NB4 (cell line): ENCODE data around the gene GTF2F1.

Experiments
- CTCF ChIP-seq: IDR thresholded peaks from one replicate; pipeline ENCODE4 v1.5.1; 2012; ENCODE audit warnings: low read depth, low read length
- POLR2A ChIP-seq: IDR thresholded peaks from 2 replicates; pipeline ENCODE4 v1.6.1; 2011; ENCODE audit warnings: mild to moderate bottlenecking; ENCODE audit not compliant: insufficient read length; ENCODE audit errors: extremely low read depth

DNA sequence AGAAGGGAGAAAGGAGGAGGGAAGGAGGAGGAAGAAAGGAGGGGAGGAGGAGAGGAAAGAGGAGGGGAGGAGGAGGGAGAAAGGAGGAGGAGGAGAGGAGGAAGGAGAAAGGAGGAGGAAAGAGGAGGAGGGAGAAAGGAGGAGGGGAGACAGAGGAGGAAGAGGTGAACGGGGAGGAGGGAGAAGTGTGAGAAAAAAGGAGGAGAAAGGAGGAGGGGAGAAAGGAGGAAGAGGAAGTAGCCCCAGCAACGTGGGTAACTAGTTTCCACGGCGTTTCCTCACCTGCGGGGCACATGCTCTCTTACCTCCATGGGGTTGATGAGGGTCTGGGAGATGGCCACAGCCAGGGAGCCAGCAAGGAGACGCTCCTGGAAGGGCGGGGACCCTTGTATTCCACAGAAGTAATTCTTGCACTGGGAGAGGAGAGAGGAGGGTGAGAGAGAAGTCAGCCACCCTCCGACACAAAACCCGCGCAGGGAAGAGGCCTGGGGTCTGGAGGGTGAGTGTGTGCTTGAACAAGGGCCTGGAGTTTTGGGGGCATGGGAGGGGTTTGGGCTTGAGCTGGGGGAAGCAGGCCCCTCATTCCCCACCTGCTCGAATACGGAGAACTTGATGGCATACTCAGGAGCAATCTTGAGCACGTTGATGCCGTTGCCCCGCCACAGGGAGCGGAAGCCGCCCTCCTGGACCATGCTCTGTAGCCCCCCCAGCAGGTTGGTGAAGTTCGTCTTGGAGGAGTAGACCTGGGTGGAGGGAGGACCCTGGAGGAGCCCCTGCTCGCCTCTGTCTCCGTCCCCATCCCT lies 36.7 kb upstream of the GTF2F1 start:
- TF ChIP-seq CTCF = no peak
- TF ChIP-seq POLR2A = no peak
